Adrenal gland (tissue), 12 donors: Measurements from ENCODE around the gene ZNRF3. TPM values are rescaled to one million over a fixed set of nuclear protein-coding genes. Genes with fewer than 3 reads are reported as not detected.
"Not testable (repeated sequence)": the region's sequence is repeated elsewhere in the genome, so short reads cannot be mapped to it uniquely, and the experiment has no call there.

Experiments used
- DNase-seq, 7 donors: peaks; one replicate each; pipeline ENCODE4 v3.0.0-alpha.2; 2019 to 2020
- H3K27ac ChIP-seq, 5 donors: fragments of 200-600 bp; sonication (generic) in 4 of 5; 1 replicate in 3 of 5; 2 replicates in 2 of 5; pipeline versions ENCODE4 v1.5.1 to v1.8.0; 2016 to 2020; ENCODE audit warnings: mild to moderate bottlenecking in 1 of 5
- H3K27me3 ChIP-seq: fragments of 200-600 bp; 2 replicates; pipeline ENCODE4 v1.8.0; 2021
- H3K36me3 ChIP-seq, 2 donors: fragments of 200-600 bp; replicated peaks in 1 of 2; 1 replicate in 1 of 2; 2 replicates in 1 of 2; pipeline versions ENCODE4 v1.5.1 to v1.8.0; 2018 to 2022
- H3K4me1 ChIP-seq, 2 donors: fragments of 200-600 bp; replicated peaks in 1 of 2; 1 replicate in 1 of 2; 2 replicates in 1 of 2; pipeline versions ENCODE4 v1.5.1 to v1.8.0; 2018 to 2021
- H3K4me3 ChIP-seq, 4 donors: fragments of 200-600 bp; sonication (generic) in 3 of 4; one replicate each; pipeline ENCODE4 v1.5.1; 2016 to 2018
- H3K9me3 ChIP-seq, 3 donors: fragments of 200-600 bp; sonication (generic) in 1 of 3; replicated peaks in 1 of 3; 1 replicate in 2 of 3; 2 replicates in 1 of 3; pipeline versions ENCODE4 v1.5.1 to v1.8.0; 2016 to 2021
- POLR2A ChIP-seq, 2 donors: fragments of 450-650 bp; IDR thresholded peaks; one replicate each; pipeline ENCODE4 v1.6.1; 2017; ENCODE audit warnings: antibody characterized with exemption in 2 of 2, mild to moderate bottlenecking in 2 of 2, moderate library complexity in 1 of 2
- WGBS, 4 donors: extraction: QIAGEN DNeasy Blood & Tissue Kit in 2 of 4; methylation state at CpG; one replicate each; pipeline versions ENCODE4 v1.1.5 to v1.1.7; 2013 to 2017; 5-methylcytosine and 5-hydroxymethylcytosine counted together
- intact Hi-C, 2 donors: fragments of 100-400 bp; cut with DNase I; formaldehyde crosslinking; loops; one replicate each; pipeline versions ENCODE4 v1.14.1 to v1.15.0; 2022 to 2023
- polyA plus RNA-seq, 3 donors: library from polyadenylated mRNA; stranded (reverse); fragments of 200-250 nt in 2 of 3; fragments of 350-450 nt in 1 of 3; fragmentation: Illumina TruSeq in 1 of 3; extraction: RNeasy Lipid Tissue Mini Kit (QIAGEN cat#74804) in 1 of 3; gene quantifications; one replicate each; pipeline ENCODE4 v1.2.3, GENCODE V29; 2013 to 2014
- total RNA-seq, 9 donors: library from RNA; depleted of rRNA in 4 of 9; stranded (reverse); fragments of >200 nt in 4 of 9; fragments of 120-200 nt in 1 of 9; fragmentation: NEBNext Ultra II Directional in 1 of 9; extraction: Animal tissue kit (Norgen Biotek cat#: 25700) in 1 of 9; gene quantifications; one replicate each; pipeline versions ENCODE4 v1.1.0 to v1.2.4, GENCODE V29; 2013 to 2023
- TF ChIP-seq, protein P1 (sequence below), 6 experiments: fragments of 450-650 bp in 4 of 6; fragments of 200-600 bp in 2 of 6; sonication (generic) in 1 of 6; IDR thresholded peaks; 1 replicate in 5 of 6; 2 replicates in 1 of 6; pipeline versions ENCODE4 v1.5.1 to v1.8.0; 2016 to 2021; ENCODE audit warnings: antibody characterized with exemption in 6 of 6, mild to moderate bottlenecking in 2 of 6, moderate library complexity in 1 of 6
- donor health status: healthy with polysubstance abuse.
- donor health status: Bipolar disorder and iron deficiency.
- donor health status: DM: yes; HTN: yes; CAD: no.
- donor health status: DM: no; HTN: no; CAD: no.
- donor health status: DM: no; HTN: no; CAD: no.
- donor health status: DM: yes; HTN: yes; CAD: no.

Gene ZNRF3
- total and polyA plus RNA-seq, 12 donors: 3.1 to 40.9 (median 17.0) TPM

- 41 to 75% (median 54%) methylated on average over 1 to 9 of the region's 9 CpGs for WGBS, 4 donors
- intact Hi-C loops: loop anchor here (5.0 to 10.0 kb wide), 2 partner anchors 124 to 182 kb away; no protein-coding TSS in a partner anchor
- no peaks in the 10 kb centered on the region for H3K36me3 ChIP-seq
- H3K4me1 ChIP-seq: peaks cover 18 to 48% of the 10 kb centered on the region in 2 donors
- DNase-seq: peak in 2 of 7 donors; percentile 44 to 53
- peak overlapping the region in 2 of 5 donors; percentile 64 to 68 for H3K27ac ChIP-seq
- H3K9me3 ChIP-seq: no peaks in the 10 kb centered on the region
- no peak overlapping the region for H3K4me3 ChIP-seq
- TF ChIP-seq, protein P1, sequence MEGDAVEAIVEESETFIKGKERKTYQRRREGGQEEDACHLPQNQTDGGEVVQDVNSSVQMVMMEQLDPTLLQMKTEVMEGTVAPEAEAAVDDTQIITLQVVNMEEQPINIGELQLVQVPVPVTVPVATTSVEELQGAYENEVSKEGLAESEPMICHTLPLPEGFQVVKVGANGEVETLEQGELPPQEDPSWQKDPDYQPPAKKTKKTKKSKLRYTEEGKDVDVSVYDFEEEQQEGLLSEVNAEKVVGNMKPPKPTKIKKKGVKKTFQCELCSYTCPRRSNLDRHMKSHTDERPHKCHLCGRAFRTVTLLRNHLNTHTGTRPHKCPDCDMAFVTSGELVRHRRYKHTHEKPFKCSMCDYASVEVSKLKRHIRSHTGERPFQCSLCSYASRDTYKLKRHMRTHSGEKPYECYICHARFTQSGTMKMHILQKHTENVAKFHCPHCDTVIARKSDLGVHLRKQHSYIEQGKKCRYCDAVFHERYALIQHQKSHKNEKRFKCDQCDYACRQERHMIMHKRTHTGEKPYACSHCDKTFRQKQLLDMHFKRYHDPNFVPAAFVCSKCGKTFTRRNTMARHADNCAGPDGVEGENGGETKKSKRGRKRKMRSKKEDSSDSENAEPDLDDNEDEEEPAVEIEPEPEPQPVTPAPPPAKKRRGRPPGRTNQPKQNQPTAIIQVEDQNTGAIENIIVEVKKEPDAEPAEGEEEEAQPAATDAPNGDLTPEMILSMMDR (IDR thresholded peaks at IDR 0.05): no peak
- no peak for TF ChIP-seq POLR2A (IDR thresholded peaks at IDR 0.05)
- H3K27me3 ChIP-seq: no peaks in the 10 kb centered on the region
Observed at GRCh38 chr22:29039148-29039547, 155.8 kb downstream of the ZNRF3 start.

GRCh38 chr22:29039684-29040083, 156.3 kb downstream of the ZNRF3 start:
- DNase-seq, H3K4me3 ChIP-seq, H3K36me3 ChIP-seq, H3K9me3 ChIP-seq, H3K27me3 ChIP-seq: not testable (repeated sequence)
- Histone ChIP-seq H3K27ac (peak overlapping the region in 1 of 5 donors; percentile 68), H3K4me1 (peaks cover 24 to 53% of the 10 kb centered on the region in 2 donors)
- whole genome bisulfite sequencing, 4 donors: 79 to 96% (median 87%) methylated on average over 2 to 4 of the region's 4 CpGs
- intact Hi-C loops: loop anchor here (5.0 to 10.0 kb wide), 3 partner anchors 125 to 187 kb away; no protein-coding TSS in a partner anchor

DNA sequence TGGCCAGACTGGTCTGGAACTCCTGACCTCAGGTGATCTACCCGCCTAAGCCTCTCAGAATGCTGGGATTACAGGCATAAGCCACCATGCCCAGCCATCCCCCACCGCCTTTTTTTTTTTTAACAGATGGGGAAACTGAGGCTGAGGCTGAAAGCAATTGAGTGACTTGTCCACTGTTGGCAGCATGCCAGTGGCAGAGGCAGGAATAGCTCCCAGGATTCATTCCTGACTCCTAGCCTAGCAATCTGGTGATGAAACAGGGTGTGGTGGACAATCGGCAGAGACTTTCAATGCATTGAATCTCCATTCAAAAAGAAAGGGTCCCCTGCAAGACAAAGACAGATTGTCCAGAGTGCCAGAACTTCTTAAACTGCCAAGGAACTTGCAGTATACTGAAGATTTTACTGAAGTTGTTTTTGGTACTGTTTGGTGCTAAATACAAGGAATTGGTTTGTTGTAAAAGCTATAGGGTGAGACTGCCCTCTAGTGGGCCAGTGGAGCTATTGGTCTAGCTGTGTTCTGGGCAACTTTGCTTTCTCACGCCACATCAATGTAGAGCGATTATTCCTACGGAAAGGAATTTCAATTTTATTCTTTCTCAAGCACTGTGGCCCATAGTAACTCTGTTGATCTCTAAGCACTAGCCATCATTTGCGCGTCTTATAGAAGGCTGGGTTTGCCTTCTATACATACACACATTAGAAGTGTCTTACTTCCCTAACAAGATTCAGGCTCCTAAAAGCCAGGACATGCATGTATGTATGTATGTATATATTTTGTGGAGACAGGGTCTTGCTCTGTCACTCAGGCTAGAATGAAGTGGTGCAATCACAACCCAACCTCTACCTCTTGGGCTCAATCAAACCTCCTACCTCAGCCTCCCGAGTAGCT, 157.3 kb downstream of the ZNRF3 start:
- H3K27me3 ChIP-seq: no peaks in the 10 kb centered on the region
- H3K36me3 ChIP-seq: peaks cover 0 to 1% of the 10 kb centered on the region in 2 donors
- H3K4me3 ChIP-seq: no peak overlapping the region
- no peak for TF ChIP-seq POLR2A (IDR thresholded peaks at IDR 0.05)
- TF ChIP-seq, protein P1 (IDR thresholded peaks at IDR 0.05): peak; percentile 91 to 98 (median 96)
- WGBS, 4 donors: 30 to 38% (median 33%) methylated on average over 9 of the region's 9 CpGs
- peak; percentile 75 to 91 (median 79) for DNase-seq
- intact Hi-C loops: loop anchor here in 1 of 2 donors (5.0 kb wide), 1 partner anchor 188 kb away; no protein-coding TSS in a partner anchor
- peaks cover 25 to 58% of the 10 kb centered on the region in 2 donors for H3K4me1 ChIP-seq
- no peaks in the 10 kb centered on the region for H3K9me3 ChIP-seq
- H3K27ac ChIP-seq: peak overlapping the region in 2 of 5 donors; percentile 22 to 48

DNA sequence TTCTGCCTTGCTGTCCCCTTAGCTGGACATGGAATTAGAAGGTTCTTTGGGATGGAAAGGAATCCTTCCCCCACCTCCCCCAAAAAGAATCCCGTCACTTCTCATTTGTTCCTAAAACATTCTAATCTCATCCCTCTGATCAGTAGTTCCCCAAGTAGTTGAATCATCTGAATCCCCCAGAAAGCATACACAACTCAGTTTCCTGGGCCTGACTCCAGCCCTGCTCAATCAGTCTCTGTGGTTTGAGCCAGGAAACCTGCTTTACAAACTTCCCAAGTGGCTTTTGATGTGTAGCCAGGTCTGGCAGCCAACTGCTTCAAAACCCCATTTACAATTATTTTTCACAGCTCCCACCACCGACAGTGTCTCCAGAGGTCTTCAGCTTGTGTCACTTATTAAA, 158.0 kb downstream of the ZNRF3 start:
- Histone ChIP-seq H3K4me3 (no peak overlapping the region), H3K27me3 (no peaks in the 10 kb centered on the region), H3K9me3 (no peaks in the 10 kb centered on the region), H3K4me1 (peaks cover 25 to 50% of the 10 kb centered on the region in 2 donors), H3K36me3 (peaks cover 0 to 9% of the 10 kb centered on the region in 2 donors), H3K27ac (peak overlapping the region in 2 of 5 donors; percentile 22 to 48)
- 32 to 51% (median 37%) methylated on average over 2 of the region's 2 CpGs for WGBS, 4 donors
- DNase-seq: peak in 2 of 7 donors; percentile 32 to 60
- intact Hi-C loops: loop anchor here in 1 of 2 donors (5.0 kb wide), 1 partner anchor 189 kb away; no protein-coding TSS in a partner anchor
- TF ChIP-seq POLR2A (IDR thresholded peaks at IDR 0.05): no peak
- TF ChIP-seq, protein P1 (IDR thresholded peaks at IDR 0.05): no peak
